ENCODE data around the gene CTCF. TPM values are rescaled to one million over a fixed set of nuclear protein-coding genes. Genes with fewer than 3 reads are reported as not detected.
A peak's percentile ranks its signal among the peaks of the same experiment; 100 is the strongest.
"Not testable (repeated sequence)": the region's sequence is repeated elsewhere in the genome, so short reads cannot be mapped to it uniquely, and the experiment has no call there.

Gene CTCF
- polyA plus RNA-seq (ENCODE audit: insufficient read length), result 43.9 TPM

GRCh38 chr16:67562526-67562917, at the start of gene CTCF:
Gene CTCF, plus strand, starts transcription at chr16:67562526. Its CDS starts 48,307 bp downstream, at chr16:67610833.
- peak; percentile 89 for DNase-seq

GRCh38 chr16:67513892-67514291, 48.4 kb upstream of the CTCF start:
- not testable (repeated sequence) for DNase-seq

- DNase-seq, result peak; percentile 73
These were observed 47.9 kb upstream of the CTCF start for GRCh38 chr16:67514382-67514828.

GRCh38 chr16:67516296-67517154, 45.8 kb upstream of the CTCF start:
- no peak for DNase-seq

- DNase-seq, result no peak
These were observed 45.2 kb upstream of the CTCF start for GRCh38 chr16:67517155-67517445.

- no peak for DNase-seq
These were observed 44.5 kb upstream of the CTCF start for GRCh38 chr16:67517661-67518423.

- no peak for DNase-seq
These were observed 43.6 kb upstream of the CTCF start for GRCh38 chr16:67518676-67519075.

GRCh38 chr16:67519242-67519641, 43.1 kb upstream of the CTCF start:
- no peak for DNase-seq

GRCh38 chr16:67521095-67521804, 41.1 kb upstream of the CTCF start:
- DNase-seq, result peak; percentile 93

GRCh38 chr16:67525176-67525860, 37.0 kb upstream of the CTCF start:
- no peak for DNase-seq

GRCh38 chr16:67526149-67526791, 36.1 kb upstream of the CTCF start:
- DNase-seq, result no peak

- no peak for DNase-seq
These were observed 34.0 kb upstream of the CTCF start, which contains the start of gene RIPOR1 for GRCh38 chr16:67528222-67528869. Gene RIPOR1, plus strand, starts transcription at chr16:67528829. Its CDS starts 9,618 bp downstream, at chr16:67538447.

- no peak for DNase-seq
These were observed 33.3 kb upstream of the CTCF start for GRCh38 chr16:67528870-67529581.

GRCh38 chr16:67529582-67530012, 32.7 kb upstream of the CTCF start:
- DNase-seq, result no peak

- peak; percentile 67 for DNase-seq
These were observed 32.0 kb upstream of the CTCF start for GRCh38 chr16:67530013-67530939.

- no peak for DNase-seq
These were observed 31.1 kb upstream of the CTCF start for GRCh38 chr16:67531247-67531646.

- no peak for DNase-seq
These were observed 29.2 kb upstream of the CTCF start for GRCh38 chr16:67533024-67533560.

- not testable (repeated sequence) for DNase-seq
These were observed 28.3 kb upstream of the CTCF start for GRCh38 chr16:67533987-67534386.

- no peak for DNase-seq
These were observed 27.9 kb upstream of the CTCF start for GRCh38 chr16:67534431-67534830.

Data from hindlimb muscle (tissue), 1 donor.